ENCODE measurements around the gene SH3BP2. TPM values are rescaled to one million over a fixed set of nuclear protein-coding genes. Genes with fewer than 3 reads are reported as not detected.
A peak's percentile ranks its signal among the peaks of the same experiment; 100 is the strongest.

SH3BP2 gene
- total and polyA plus RNA-seq, 8 donors: 34.9 to 113 (median 52.4) TPM

DNA sequence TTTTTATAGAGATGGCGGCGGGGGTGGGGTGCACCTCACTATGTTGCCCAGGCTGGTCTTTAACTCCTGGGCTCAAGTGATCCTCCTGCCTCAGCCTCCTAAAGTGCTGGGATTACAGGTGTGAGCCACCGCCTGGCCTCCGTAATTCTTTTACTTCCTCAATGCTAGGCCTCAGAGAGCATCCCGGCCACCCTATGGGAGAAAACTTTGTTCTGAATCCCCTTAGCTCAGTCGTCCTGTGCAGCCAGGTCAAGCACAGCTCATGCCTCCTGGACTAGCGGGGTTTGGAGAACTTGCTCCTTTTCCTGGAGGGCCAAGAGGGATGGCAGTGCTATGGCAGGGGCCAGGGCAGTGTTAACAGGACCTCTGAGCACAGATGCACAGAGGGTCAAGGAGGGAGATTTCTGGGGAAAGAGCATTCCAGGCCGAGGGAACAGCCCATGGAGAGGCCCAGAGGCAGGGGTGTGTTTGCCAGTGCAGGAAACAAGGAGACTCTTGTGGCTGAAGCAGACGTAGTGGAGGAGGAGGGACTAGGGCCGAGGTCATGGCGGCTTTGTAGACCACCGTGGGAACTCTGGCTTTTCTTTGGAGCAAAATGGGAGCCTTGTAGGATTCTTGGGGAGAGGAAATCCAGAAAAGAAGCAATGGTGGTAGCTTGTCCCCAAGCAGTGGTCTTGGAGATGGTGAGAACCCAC is 26.9 kb upstream of the SH3BP2 start:
- peak in 1 of 4 donors; percentile 26 for DNase-seq
- ATAC-seq: no peak

GRCh38 chr4:2767046-2767704 is 25.7 kb upstream of the SH3BP2 start:
- Histone ChIP-seq H3K4me1 (peaks cover 0 to 25% of the 10 kb centered on the region in 2 donors), H3K4me3 (no peak overlapping the region), H3K36me3 (no peaks in the 10 kb centered on the region), H3K27me3 (no peaks in the 10 kb centered on the region), H3K9me3 (no peaks in the 10 kb centered on the region), H3K27ac (no peak overlapping the region)
- intact Hi-C loops (cut with DNase I): loop anchor here in 1 of 2 donors (10.0 kb wide), 1 partner anchor 168 kb away; no protein-coding TSS in a partner anchor
- TF ChIP-seq, protein P1, sequence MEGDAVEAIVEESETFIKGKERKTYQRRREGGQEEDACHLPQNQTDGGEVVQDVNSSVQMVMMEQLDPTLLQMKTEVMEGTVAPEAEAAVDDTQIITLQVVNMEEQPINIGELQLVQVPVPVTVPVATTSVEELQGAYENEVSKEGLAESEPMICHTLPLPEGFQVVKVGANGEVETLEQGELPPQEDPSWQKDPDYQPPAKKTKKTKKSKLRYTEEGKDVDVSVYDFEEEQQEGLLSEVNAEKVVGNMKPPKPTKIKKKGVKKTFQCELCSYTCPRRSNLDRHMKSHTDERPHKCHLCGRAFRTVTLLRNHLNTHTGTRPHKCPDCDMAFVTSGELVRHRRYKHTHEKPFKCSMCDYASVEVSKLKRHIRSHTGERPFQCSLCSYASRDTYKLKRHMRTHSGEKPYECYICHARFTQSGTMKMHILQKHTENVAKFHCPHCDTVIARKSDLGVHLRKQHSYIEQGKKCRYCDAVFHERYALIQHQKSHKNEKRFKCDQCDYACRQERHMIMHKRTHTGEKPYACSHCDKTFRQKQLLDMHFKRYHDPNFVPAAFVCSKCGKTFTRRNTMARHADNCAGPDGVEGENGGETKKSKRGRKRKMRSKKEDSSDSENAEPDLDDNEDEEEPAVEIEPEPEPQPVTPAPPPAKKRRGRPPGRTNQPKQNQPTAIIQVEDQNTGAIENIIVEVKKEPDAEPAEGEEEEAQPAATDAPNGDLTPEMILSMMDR (IDR thresholded peaks at IDR 0.05): no peak
- peak in 2 of 4 donors; percentile 15 to 42 for DNase-seq
- no peak for ATAC-seq

More for the DNA sequence above, 26.9 kb upstream of the SH3BP2 start:
- intact Hi-C loops (cut with DNase I): loop anchor here in 1 of 2 donors (10.0 kb wide), 1 partner anchor 169 kb away; no protein-coding TSS in a partner anchor
- Histone ChIP-seq H3K9me3 (no peaks in the 10 kb centered on the region), H3K27me3 (no peaks in the 10 kb centered on the region), H3K4me1 (peaks cover 0 to 22% of the 10 kb centered on the region in 2 donors), H3K27ac (no peak overlapping the region), H3K36me3 (no peaks in the 10 kb centered on the region), H3K4me3 (no peak overlapping the region)
- TF ChIP-seq, protein P1 (IDR thresholded peaks at IDR 0.05): no peak

DNA sequence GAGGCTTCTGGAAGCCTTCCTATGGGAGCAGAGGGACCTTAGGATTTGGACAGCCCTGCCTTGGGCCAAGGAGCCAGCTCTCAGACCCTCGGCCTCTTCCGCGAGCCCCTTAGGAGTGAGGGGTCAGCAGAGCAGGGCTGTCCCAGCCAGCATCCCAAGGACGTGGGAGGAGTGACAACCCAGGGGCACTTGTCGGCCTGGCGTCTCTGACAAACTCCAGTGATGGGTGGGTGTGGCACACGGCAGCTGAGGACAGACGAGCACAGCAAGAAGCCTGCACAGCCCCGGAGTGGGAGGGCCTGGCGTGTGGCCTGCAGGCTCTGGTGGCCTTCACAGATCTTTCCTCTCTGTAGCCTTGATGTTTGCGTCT is 25.2 kb upstream of the SH3BP2 start:
- Histone ChIP-seq H3K27ac (no peak overlapping the region), H3K9me3 (no peaks in the 10 kb centered on the region), H3K4me3 (no peak overlapping the region), H3K36me3 (no peaks in the 10 kb centered on the region), H3K27me3 (no peaks in the 10 kb centered on the region), H3K4me1 (peaks cover 0 to 25% of the 10 kb centered on the region in 2 donors)
- peak in 2 of 4 donors; percentile 27 to 64 for DNase-seq
- ATAC-seq: no peak
- TF ChIP-seq, protein P1 (IDR thresholded peaks at IDR 0.05): no peak
- intact Hi-C loops (cut with DNase I): loop anchor here in 1 of 2 donors (10.0 kb wide), 1 partner anchor 167 kb away; no protein-coding TSS in a partner anchor

- ATAC-seq: no peak
- Histone ChIP-seq H3K4me3 (no peak overlapping the region), H3K9me3 (no peaks in the 10 kb centered on the region), H3K36me3 (no peaks in the 10 kb centered on the region), H3K27ac (no peak overlapping the region), H3K27me3 (no peaks in the 10 kb centered on the region), H3K4me1 (peaks cover 0 to 25% of the 10 kb centered on the region in 2 donors)
- TF ChIP-seq, protein P1 (IDR thresholded peaks at IDR 0.05): no peak
- intact Hi-C loops (cut with DNase I): loop anchor here in 1 of 2 donors (10.0 kb wide), 1 partner anchor 167 kb away; no protein-coding TSS in a partner anchor
- DNase-seq: peak in 1 of 4 donors; percentile 20
Observed at GRCh38 chr4:2768124-2768523, 24.8 kb upstream of the SH3BP2 start.

DNA sequence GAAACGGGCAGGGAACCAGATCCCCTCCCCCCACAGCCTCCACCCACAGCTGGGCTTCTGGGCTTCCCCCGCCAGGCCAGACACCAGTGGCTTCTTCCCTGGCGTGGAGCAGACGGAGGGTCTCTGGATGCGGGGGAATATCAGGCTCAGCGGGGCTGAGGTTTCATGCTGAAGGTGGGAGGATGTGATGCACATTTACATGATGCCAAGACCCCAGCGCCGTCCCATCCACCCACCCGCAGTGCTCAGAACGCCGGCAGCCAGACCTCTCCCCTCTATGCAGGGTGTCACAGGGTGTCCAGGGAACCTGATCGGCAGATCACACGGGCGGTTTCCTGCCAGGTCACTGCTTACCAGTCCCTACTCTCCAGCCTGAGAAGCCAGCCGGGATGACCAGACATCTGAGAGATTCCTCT is 24.0 kb upstream of the SH3BP2 start:
- intact Hi-C loops (cut with DNase I): loop anchor here in 1 of 2 donors (10.0 kb wide), 1 partner anchor 166 kb away; no protein-coding TSS in a partner anchor
- TF ChIP-seq, protein P1 (IDR thresholded peaks at IDR 0.05): no peak

More for the DNA sequence above, 24.0 kb upstream of the SH3BP2 start:
- H3K4me1 ChIP-seq: peaks cover 0 to 20% of the 10 kb centered on the region in 2 donors
- H3K9me3 ChIP-seq: no peaks in the 10 kb centered on the region
- no peaks in the 10 kb centered on the region for H3K27me3 ChIP-seq
- H3K27ac ChIP-seq: no peak overlapping the region
- DNase-seq (peak in 1 of 4 donors; percentile 32), ATAC-seq (no peak)
- no peaks in the 10 kb centered on the region for H3K36me3 ChIP-seq
- no peak overlapping the region for H3K4me3 ChIP-seq
